CD8-positive, alpha-beta memory T cell (primary cell): ENCODE measurements around the gene ZNF214. TPM values are rescaled to one million over a fixed set of nuclear protein-coding genes. Genes with fewer than 3 reads are reported as not detected.

ENCODE experiments used
- CTCF ChIA-PET: fragments of 350-600 bp; sonication (Branson Sonifier 250); formaldehyde crosslinking; loops from one replicate; lab custom pipeline; 2021; ENCODE audit warnings: antibody characterized with exemption; lab: Charles Lee
- POLR2A ChIA-PET: fragments of 350-600 bp; sonication (Branson Sonifier 250); formaldehyde crosslinking; loops from one replicate; lab custom pipeline; 2021; ENCODE audit warnings: antibody characterized with exemption; lab: Charles Lee
- DNase-seq, 5 donors: peaks; one replicate each; pipeline versions ENCODE4 v3.0.0 to v3.0.0-alpha.2; 2020 to 2022; ENCODE audit warnings: mixed read lengths in 1 of 5
- H3K27ac ChIP-seq: one replicate; pipeline ENCODE4 v1.7.0; 2013; ENCODE audit warnings: low read depth, mild to moderate bottlenecking, low read length, moderate library complexity
- H3K27me3 ChIP-seq: 2 replicates; pipeline ENCODE4 v1.7.0; 2013; ENCODE audit warnings: low read length, mild to moderate bottlenecking; ENCODE audit not compliant: insufficient read depth, poor library complexity, severe bottlenecking
- H3K36me3 ChIP-seq: 2 replicates; pipeline ENCODE4 v1.7.0; 2013; ENCODE audit warnings: mild to moderate bottlenecking, low read length, moderate library complexity; ENCODE audit not compliant: insufficient read depth
- H3K4me1 ChIP-seq: 2 replicates; pipeline ENCODE4 v1.7.0; 2013; ENCODE audit warnings: mild to moderate bottlenecking, low read length, moderate library complexity; ENCODE audit not compliant: insufficient read depth
- H3K4me3 ChIP-seq: 2 replicates; pipeline ENCODE4 v1.7.0; 2013; ENCODE audit warnings: mild to moderate bottlenecking, low read length
- H3K9me3 ChIP-seq: 2 replicates; pipeline ENCODE4 v1.7.0; 2013; ENCODE audit warnings: mild to moderate bottlenecking, low read length
- H3K27ac Mint-ChIP-seq, 8 donors: one replicate each; pipeline ENCODE4 v1.8.0; 2020 to 2021; ENCODE audit warnings: mixed read lengths in 8 of 8, mild to moderate bottlenecking in 6 of 8, inconsistent platforms in 3 of 8, moderate library complexity in 3 of 8
- H3K27me3 Mint-ChIP-seq, 2 donors: one replicate each; pipeline ENCODE4 v1.8.0; 2020 to 2021; ENCODE audit warnings: mixed read lengths in 2 of 2, mild to moderate bottlenecking in 1 of 2, moderate library complexity in 1 of 2
- H3K36me3 Mint-ChIP-seq, 3 donors: one replicate each; pipeline ENCODE4 v1.8.0; 2020 to 2021; ENCODE audit warnings: mixed read lengths in 3 of 3, inconsistent platforms in 1 of 3, mild to moderate bottlenecking in 1 of 3
- H3K4me1 Mint-ChIP-seq, 3 donors: one replicate each; pipeline ENCODE4 v1.8.0; 2020 to 2021; ENCODE audit warnings: mixed read lengths in 3 of 3, inconsistent platforms in 1 of 3, mild to moderate bottlenecking in 1 of 3
- H3K4me3 Mint-ChIP-seq, 7 donors: one replicate each; pipeline ENCODE4 v1.8.0; 2020 to 2021; ENCODE audit warnings: mixed read lengths in 7 of 7, mild to moderate bottlenecking in 6 of 7, moderate library complexity in 4 of 7, inconsistent platforms in 2 of 7
- H3K9me3 Mint-ChIP-seq, 5 donors: one replicate each; pipeline ENCODE4 v1.8.0; 2020 to 2022; ENCODE audit warnings: mixed read lengths in 5 of 5, mild to moderate bottlenecking in 3 of 5, moderate library complexity in 2 of 5, inconsistent platforms in 1 of 5
- polyA plus RNA-seq: library from polyadenylated mRNA; unstranded; fragments of 300-500 nt; fragmentation: Illumina TruSeq; gene quantifications from one replicate; pipeline ENCODE4 v1.2.3, GENCODE V29; 2021
- total RNA-seq, 2 experiments: library from RNA; stranded (reverse); gene quantifications; one replicate each; pipeline ENCODE4 v1.2.3, GENCODE V29; 2021

Gene ZNF214
- not detected for total RNA-seq
- polyA plus RNA-seq: not detected

- ChIA-PET POLR2A (no interaction called here), CTCF (no interaction called here)
- no peaks in the 10 kb centered on the region for H3K36me3 Mint-ChIP-seq
- H3K4me1 ChIP-seq: no peaks in the 10 kb centered on the region
- H3K4me1 Mint-ChIP-seq: peaks cover 0 to 8% (median 0%) of the 10 kb centered on the region in 3 donors
- peak within 1 kb of the TSS in 1 of 7 donors; percentile 13 for H3K4me3 Mint-ChIP-seq
- no peak within 1 kb of the TSS for H3K27ac Mint-ChIP-seq
- no peaks in the 10 kb centered on the region for H3K36me3 ChIP-seq
- peaks cover 30 to 37% of the 10 kb centered on the region in 2 donors for H3K27me3 Mint-ChIP-seq
- no peak within 1 kb of the TSS for H3K27ac ChIP-seq
- peaks cover 0 to 5% (median 2%) of the 10 kb centered on the region in 5 donors for H3K9me3 Mint-ChIP-seq
- no peak for DNase-seq
- H3K9me3 ChIP-seq: no peaks in the 10 kb centered on the region
- no peaks in the 10 kb centered on the region for H3K27me3 ChIP-seq
- H3K4me3 ChIP-seq: no peak within 1 kb of the TSS
Observed at GRCh38 chr11:7020183-7020917, at the start of gene ZNF214, which contains the start of gene NLRP14. Gene ZNF214 (minus strand): TSS chr11:7020346. CDS start chr11:7002835, 17,511 bp downstream. Gene NLRP14 (plus strand): TSS chr11:7020479. CDS start chr11:7038587, 18,108 bp downstream.

GRCh38 chr11:7062534-7062933, 42.4 kb upstream of the ZNF214 start:
- no peaks in the 10 kb centered on the region for H3K27me3 ChIP-seq
- CTCF ChIA-PET: no interaction called here
- H3K27me3 Mint-ChIP-seq: peaks cover 0 to 6% of the 10 kb centered on the region in 2 donors
- no peak overlapping the region for H3K27ac Mint-ChIP-seq
- no peaks in the 10 kb centered on the region for H3K4me1 ChIP-seq
- POLR2A ChIA-PET: no interaction called here
- no peak overlapping the region for H3K27ac ChIP-seq
- no peak overlapping the region for H3K4me3 Mint-ChIP-seq
- H3K36me3 Mint-ChIP-seq: no peaks in the 10 kb centered on the region
- H3K36me3 ChIP-seq: no peaks in the 10 kb centered on the region
- no peak for DNase-seq
- H3K9me3 Mint-ChIP-seq: peaks cover 0 to 8% (median 3%) of the 10 kb centered on the region in 5 donors
- H3K4me3 ChIP-seq: no peak overlapping the region
- H3K9me3 ChIP-seq: no peaks in the 10 kb centered on the region
- H3K4me1 Mint-ChIP-seq: no peaks in the 10 kb centered on the region

GRCh38 chr11:7060868-7061267, 40.7 kb upstream of the ZNF214 start:
- no peak overlapping the region for H3K27ac Mint-ChIP-seq
- H3K4me1 Mint-ChIP-seq: no peaks in the 10 kb centered on the region
- no peaks in the 10 kb centered on the region for H3K36me3 Mint-ChIP-seq
- Histone ChIP-seq H3K36me3 (no peaks in the 10 kb centered on the region), H3K27ac (no peak overlapping the region), H3K9me3 (no peaks in the 10 kb centered on the region), H3K4me3 (no peak overlapping the region), H3K4me1 (no peaks in the 10 kb centered on the region), H3K27me3 (no peaks in the 10 kb centered on the region)
- no peaks in the 10 kb centered on the region for H3K27me3 Mint-ChIP-seq
- DNase-seq: no peak
- ChIA-PET POLR2A (no interaction called here), CTCF (no interaction called here)
- H3K4me3 Mint-ChIP-seq: no peak overlapping the region
- no peaks in the 10 kb centered on the region for H3K9me3 Mint-ChIP-seq

- Mint-ChIP-seq H3K27me3 (peaks cover 1 to 4% of the 10 kb centered on the region in 2 donors), H3K27ac (no peak overlapping the region), H3K9me3 (no peaks in the 10 kb centered on the region), H3K4me1 (no peaks in the 10 kb centered on the region), H3K4me3 (no peak overlapping the region), H3K36me3 (no peaks in the 10 kb centered on the region)
- Histone ChIP-seq H3K9me3 (no peaks in the 10 kb centered on the region), H3K27ac (no peak overlapping the region), H3K27me3 (no peaks in the 10 kb centered on the region), H3K4me1 (no peaks in the 10 kb centered on the region), H3K36me3 (no peaks in the 10 kb centered on the region), H3K4me3 (no peak overlapping the region)
- POLR2A ChIA-PET: no interaction called here
- no peak for DNase-seq
- CTCF ChIA-PET: no interaction called here
Observed at GRCh38 chr11:7057641-7058040, 37.5 kb upstream of the ZNF214 start.

GRCh38 chr11:7056828-7057513, 36.8 kb upstream of the ZNF214 start:
- Mint-ChIP-seq H3K9me3 (no peaks in the 10 kb centered on the region), H3K27ac (no peak overlapping the region), H3K36me3 (no peaks in the 10 kb centered on the region), H3K4me3 (no peak overlapping the region), H3K27me3 (peaks cover 1 to 4% of the 10 kb centered on the region in 2 donors), H3K4me1 (no peaks in the 10 kb centered on the region)
- Histone ChIP-seq H3K36me3 (no peaks in the 10 kb centered on the region), H3K27me3 (no peaks in the 10 kb centered on the region), H3K27ac (no peak overlapping the region), H3K4me3 (no peak overlapping the region), H3K4me1 (no peaks in the 10 kb centered on the region), H3K9me3 (no peaks in the 10 kb centered on the region)
- DNase-seq: no peak
- POLR2A ChIA-PET: no interaction called here
- CTCF ChIA-PET: no interaction called here

- POLR2A ChIA-PET: no interaction called here
Observed at GRCh38 chr11:7050191-7050590, 30.0 kb upstream of the ZNF214 start.

GRCh38 chr11:7046474-7047175, 26.5 kb upstream of the ZNF214 start:
- no peaks in the 10 kb centered on the region for H3K4me1 ChIP-seq
- H3K36me3 ChIP-seq: no peaks in the 10 kb centered on the region
- no peaks in the 10 kb centered on the region for H3K27me3 ChIP-seq
- H3K27ac ChIP-seq: no peak overlapping the region
- ChIA-PET POLR2A (no interaction called here), CTCF (no interaction called here)
- H3K4me3 Mint-ChIP-seq: no peak overlapping the region
- no peak for DNase-seq
- peaks cover 3 to 16% of the 10 kb centered on the region in 2 donors for H3K27me3 Mint-ChIP-seq
- no peak overlapping the region for H3K27ac Mint-ChIP-seq
- no peaks in the 10 kb centered on the region for H3K9me3 ChIP-seq
- peaks cover 0 to 2% (median 0%) of the 10 kb centered on the region in 5 donors for H3K9me3 Mint-ChIP-seq
- H3K4me3 ChIP-seq: no peak overlapping the region
- no peaks in the 10 kb centered on the region for H3K4me1 Mint-ChIP-seq
- no peaks in the 10 kb centered on the region for H3K36me3 Mint-ChIP-seq

More at GRCh38 chr11:7050191-7050590, 30.0 kb upstream of the ZNF214 start:
- Histone ChIP-seq H3K27me3 (no peaks in the 10 kb centered on the region), H3K4me3 (no peak overlapping the region), H3K36me3 (no peaks in the 10 kb centered on the region), H3K9me3 (no peaks in the 10 kb centered on the region), H3K4me1 (no peaks in the 10 kb centered on the region), H3K27ac (no peak overlapping the region)
- Mint-ChIP-seq H3K27me3 (peaks cover 1 to 20% of the 10 kb centered on the region in 2 donors), H3K4me1 (no peaks in the 10 kb centered on the region), H3K36me3 (no peaks in the 10 kb centered on the region), H3K27ac (peak overlapping the region in 1 of 8 donors; percentile 27), H3K9me3 (peaks cover 0 to 2% (median 0%) of the 10 kb centered on the region in 5 donors), H3K4me3 (no peak overlapping the region)
- CTCF ChIA-PET: no interaction called here
- no peak for DNase-seq

GRCh38 chr11:7034019-7034418, 13.9 kb upstream of the ZNF214 start:
- POLR2A ChIA-PET: no interaction called here
- Histone ChIP-seq H3K36me3 (no peaks in the 10 kb centered on the region), H3K9me3 (no peaks in the 10 kb centered on the region), H3K27ac (no peak overlapping the region), H3K4me3 (no peak overlapping the region), H3K27me3 (no peaks in the 10 kb centered on the region), H3K4me1 (no peaks in the 10 kb centered on the region)
- DNase-seq: no peak
- CTCF ChIA-PET: no interaction called here
- H3K4me3 Mint-ChIP-seq: no peak overlapping the region
- H3K27ac Mint-ChIP-seq: no peak overlapping the region
- H3K9me3 Mint-ChIP-seq: no peaks in the 10 kb centered on the region
- H3K27me3 Mint-ChIP-seq: peaks cover 0 to 5% of the 10 kb centered on the region in 2 donors
- H3K4me1 Mint-ChIP-seq: no peaks in the 10 kb centered on the region
- no peaks in the 10 kb centered on the region for H3K36me3 Mint-ChIP-seq
